ENCODE data around the gene FNTB. TPM values are rescaled to one million over a fixed set of nuclear protein-coding genes. Genes with fewer than 3 reads are reported as not detected.

Gene FNTB
- total RNA-seq, 1 donor, result 12.1 TPM

DNA sequence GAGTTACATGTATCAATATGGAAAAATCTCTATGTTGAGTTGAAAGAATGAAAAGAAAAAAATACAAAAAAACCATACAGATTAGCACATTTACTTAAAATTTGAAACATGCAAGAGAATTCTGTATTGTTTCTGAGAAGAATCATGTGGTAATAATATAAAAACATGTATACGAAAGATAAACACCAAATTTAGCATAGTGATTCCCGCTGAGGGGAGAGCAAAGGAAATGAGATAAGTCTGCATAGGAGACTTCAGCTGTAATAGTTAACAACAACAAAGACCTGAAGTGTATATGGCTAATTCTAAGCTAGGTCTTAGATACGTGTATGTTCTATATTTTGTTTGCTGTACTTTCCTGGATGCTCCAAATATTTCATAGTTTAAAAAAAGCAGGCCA, 46.5 kb downstream of the FNTB start:
- TF ChIP-seq, protein P1, sequence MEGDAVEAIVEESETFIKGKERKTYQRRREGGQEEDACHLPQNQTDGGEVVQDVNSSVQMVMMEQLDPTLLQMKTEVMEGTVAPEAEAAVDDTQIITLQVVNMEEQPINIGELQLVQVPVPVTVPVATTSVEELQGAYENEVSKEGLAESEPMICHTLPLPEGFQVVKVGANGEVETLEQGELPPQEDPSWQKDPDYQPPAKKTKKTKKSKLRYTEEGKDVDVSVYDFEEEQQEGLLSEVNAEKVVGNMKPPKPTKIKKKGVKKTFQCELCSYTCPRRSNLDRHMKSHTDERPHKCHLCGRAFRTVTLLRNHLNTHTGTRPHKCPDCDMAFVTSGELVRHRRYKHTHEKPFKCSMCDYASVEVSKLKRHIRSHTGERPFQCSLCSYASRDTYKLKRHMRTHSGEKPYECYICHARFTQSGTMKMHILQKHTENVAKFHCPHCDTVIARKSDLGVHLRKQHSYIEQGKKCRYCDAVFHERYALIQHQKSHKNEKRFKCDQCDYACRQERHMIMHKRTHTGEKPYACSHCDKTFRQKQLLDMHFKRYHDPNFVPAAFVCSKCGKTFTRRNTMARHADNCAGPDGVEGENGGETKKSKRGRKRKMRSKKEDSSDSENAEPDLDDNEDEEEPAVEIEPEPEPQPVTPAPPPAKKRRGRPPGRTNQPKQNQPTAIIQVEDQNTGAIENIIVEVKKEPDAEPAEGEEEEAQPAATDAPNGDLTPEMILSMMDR (IDR thresholded peaks at IDR 0.05; ENCODE audit: insufficient read depth, low read depth, low read length), result no peak
- H3K4me3 ChIP-seq (ENCODE audit: low read depth, low read length), result no peak overlapping the region
- DNase-seq (ENCODE audit: low read depth), result no peak

DNA sequence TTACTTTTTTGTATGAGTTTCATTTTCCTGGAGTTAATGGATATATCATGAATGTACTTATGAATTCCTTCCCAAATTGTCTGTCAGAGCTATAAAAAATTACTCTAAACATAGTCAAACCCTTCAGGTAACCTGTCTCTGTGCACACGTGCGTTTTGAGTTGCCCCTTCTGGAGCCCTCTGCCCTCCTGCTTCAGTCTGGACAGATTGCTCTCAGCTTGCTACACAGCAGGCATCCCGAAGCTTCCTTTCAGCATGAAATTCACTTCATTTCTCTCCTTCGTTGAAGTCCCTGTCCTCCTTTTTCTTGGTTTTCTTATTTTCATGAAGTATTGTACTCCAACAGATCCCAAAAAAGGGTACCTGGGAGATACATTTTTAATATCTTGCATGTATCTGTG, 47.3 kb downstream of the FNTB start:
- no peak overlapping the region for H3K4me3 ChIP-seq (ENCODE audit: low read depth, low read length)
- TF ChIP-seq, protein P1 (IDR thresholded peaks at IDR 0.05; ENCODE audit: insufficient read depth, low read depth, low read length), result no peak
- DNase-seq (ENCODE audit: low read depth), result no peak

DNA sequence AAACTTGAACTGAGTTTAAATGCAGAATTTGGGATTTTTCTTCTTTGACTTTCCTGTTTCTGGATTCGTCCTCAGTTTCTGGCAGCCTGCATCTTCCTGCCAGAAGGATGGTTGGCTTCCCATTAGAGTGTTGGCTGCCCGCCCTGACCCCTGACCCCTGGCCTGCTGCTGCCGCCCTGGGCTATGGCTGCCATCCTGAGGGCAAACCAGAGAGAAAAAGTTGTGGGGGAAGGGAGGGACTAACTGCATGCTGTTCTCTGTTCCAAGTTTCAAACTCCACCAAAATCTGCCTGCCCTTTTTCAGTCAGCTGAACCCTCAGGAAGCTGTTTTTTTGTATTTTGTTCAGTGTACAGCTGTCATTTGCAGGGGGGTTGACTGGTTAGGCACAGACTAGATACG, 48.4 kb downstream of the FNTB start:
- TF ChIP-seq, protein P1 (IDR thresholded peaks at IDR 0.05; ENCODE audit: insufficient read depth, low read depth, low read length), result no peak
- no peak overlapping the region for H3K4me3 ChIP-seq (ENCODE audit: low read depth, low read length)
- peak; percentile 18 for DNase-seq (ENCODE audit: low read depth)

DNA sequence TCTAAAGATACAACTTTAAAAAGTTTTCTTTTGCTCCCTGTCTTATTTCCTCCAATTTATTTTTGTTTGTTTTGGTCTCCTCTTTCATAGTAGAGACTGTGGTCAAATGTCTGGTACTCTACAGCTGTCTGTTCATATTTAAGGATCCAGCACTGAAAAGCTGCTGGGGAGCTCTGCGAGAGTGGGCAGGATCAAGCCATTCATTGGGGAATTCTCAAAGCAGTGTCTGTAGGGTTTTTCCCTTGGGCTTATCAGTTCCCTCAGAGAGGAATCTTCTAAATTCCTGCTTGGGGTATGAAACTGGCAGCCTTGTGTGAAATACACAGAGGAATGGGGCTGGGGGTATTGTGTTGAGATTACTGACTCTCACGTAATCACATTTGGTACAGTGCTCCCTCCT, 52.3 kb downstream of the FNTB start:
- TF ChIP-seq, protein P1 (IDR thresholded peaks at IDR 0.05; ENCODE audit: insufficient read depth, low read depth, low read length), result no peak
- no peak overlapping the region for H3K4me3 ChIP-seq (ENCODE audit: low read depth, low read length)
- no peak for DNase-seq (ENCODE audit: low read depth)

DNA sequence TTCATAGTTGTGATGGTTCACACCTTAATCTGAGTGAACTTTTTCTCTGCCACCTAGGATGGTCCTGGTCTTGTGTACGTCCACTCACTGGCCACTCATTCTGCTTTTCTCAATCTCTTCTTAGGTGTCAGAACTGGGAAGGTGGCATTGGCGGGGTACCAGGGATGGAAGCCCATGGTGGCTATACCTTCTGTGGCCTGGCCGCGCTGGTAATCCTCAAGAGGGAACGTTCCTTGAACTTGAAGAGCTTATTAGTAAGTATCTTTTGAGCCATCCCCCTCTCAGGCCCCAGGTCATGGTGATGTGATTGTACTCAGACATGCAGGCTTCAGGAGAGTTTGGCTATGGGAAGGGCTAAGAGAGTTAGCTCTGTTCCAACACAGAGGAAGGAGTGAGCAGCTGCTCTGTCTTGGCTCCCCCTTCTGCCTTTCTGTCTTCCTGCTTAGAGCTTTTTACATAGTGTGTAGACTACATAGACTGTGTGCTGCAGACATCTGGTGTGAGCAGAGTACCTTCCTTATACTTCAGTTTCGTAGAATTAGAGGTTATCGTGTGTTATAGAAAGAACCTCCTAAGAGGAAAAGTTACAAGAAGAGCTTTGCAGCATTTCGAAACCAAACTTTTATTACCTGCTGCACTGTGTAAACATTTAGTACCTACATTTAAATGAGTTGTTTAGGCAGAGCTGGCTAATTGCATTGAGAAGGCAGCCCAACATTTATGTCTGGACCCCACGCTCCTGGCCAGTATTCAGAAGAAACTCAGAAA, 54.2 kb downstream of the FNTB start:
- no peak overlapping the region for H3K4me3 ChIP-seq (ENCODE audit: low read depth, low read length)
- no peak for DNase-seq (ENCODE audit: low read depth)
- TF ChIP-seq, protein P1 (IDR thresholded peaks at IDR 0.05; ENCODE audit: insufficient read depth, low read depth, low read length), result no peak

DNA sequence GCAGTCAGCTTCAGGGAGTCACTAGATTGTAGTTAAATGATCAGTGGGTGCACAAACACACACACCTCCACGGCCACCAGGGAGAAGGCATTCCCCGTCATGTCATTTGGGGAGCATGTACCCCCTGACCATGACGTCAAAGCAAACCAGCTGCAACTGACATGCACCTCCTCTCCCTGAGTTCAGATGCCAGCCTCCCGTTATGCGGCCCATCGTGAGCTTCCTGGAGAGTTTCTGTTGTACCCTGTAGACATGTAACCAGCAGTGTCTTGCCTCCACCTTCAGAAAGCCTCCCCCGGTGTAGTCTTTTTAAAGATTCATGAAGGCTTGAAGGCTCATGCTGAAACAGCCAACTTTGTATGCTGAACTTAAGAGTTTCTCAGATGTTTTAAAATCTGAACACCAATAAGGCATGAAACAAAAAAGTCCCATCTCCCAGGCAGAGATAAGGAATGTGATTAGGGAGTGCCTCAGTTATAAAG, 54.8 kb downstream of the FNTB start:
- no peak overlapping the region for H3K4me3 ChIP-seq (ENCODE audit: low read depth, low read length)
- no peak for DNase-seq (ENCODE audit: low read depth)
- TF ChIP-seq, protein P1 (IDR thresholded peaks at IDR 0.05; ENCODE audit: insufficient read depth, low read depth, low read length), result no peak

DNA sequence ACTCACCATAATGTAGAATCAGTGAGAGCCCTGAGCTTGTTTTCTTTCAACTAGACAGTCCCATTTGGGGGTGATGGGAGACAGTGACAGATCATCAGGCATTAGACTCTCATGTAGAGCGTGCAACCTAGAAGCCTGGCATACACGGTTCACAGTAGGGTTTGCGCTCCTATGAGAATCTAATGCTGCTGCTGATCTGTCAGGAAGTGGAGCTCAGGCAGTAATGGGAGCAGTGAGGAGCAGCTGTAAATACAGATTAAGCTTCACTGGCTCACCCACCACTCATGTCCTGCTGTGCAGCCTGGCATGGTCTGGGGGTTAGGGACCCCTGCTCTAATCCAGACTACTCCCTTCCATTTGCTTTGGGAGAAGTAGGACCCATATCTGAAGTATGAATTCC, 55.6 kb downstream of the FNTB start:
- DNase-seq (ENCODE audit: low read depth), result no peak
- TF ChIP-seq, protein P1 (IDR thresholded peaks at IDR 0.05; ENCODE audit: insufficient read depth, low read depth, low read length), result no peak
- no peak overlapping the region for H3K4me3 ChIP-seq (ENCODE audit: low read depth, low read length)

All from fibroblast of villous mesenchyme (primary cell).